Vagina (tissue), 2 donors: Measurements from ENCODE around the gene TMOD2. TPM values are rescaled to one million over a fixed set of nuclear protein-coding genes. Genes with fewer than 3 reads are reported as not detected.

ENCODE experiments used
- DNase-seq, 2 donors: peaks; one replicate each; pipeline ENCODE4 v3.0.0-alpha.2; 2017; ENCODE audit errors: extremely low spot score in 2 of 2
- H3K27ac ChIP-seq: fragments of 200-600 bp; sonication (generic); one replicate; pipeline ENCODE4 v1.5.1; 2019
- H3K27me3 ChIP-seq: fragments of 200-600 bp; sonication (generic); one replicate; pipeline ENCODE4 v1.5.1; 2019
- H3K36me3 ChIP-seq, 2 donors: fragments of 200-600 bp; sonication (generic); one replicate each; pipeline ENCODE4 v1.5.1; 2017 to 2019
- H3K4me1 ChIP-seq: fragments of 200-600 bp; sonication (generic); one replicate; pipeline ENCODE4 v1.5.1; 2019
- H3K4me3 ChIP-seq, 2 donors: fragments of 200-600 bp; sonication (generic); 1 replicate in 1 of 2; 2 replicates in 1 of 2; pipeline ENCODE4 v1.5.1; 2016 to 2019
- H3K9me3 ChIP-seq: fragments of 200-600 bp; sonication (generic); one replicate; pipeline ENCODE4 v1.5.1; 2019
- CTCF ChIP-seq, 3 experiments: fragments of 450-650 bp in 2 of 3; fragments of 200-600 bp in 1 of 3; sonication (generic) in 1 of 3; IDR thresholded peaks; one replicate each; pipeline ENCODE4 v1.5.1; 2017 to 2019; ENCODE audit warnings: antibody characterized with exemption in 3 of 3, mild to moderate bottlenecking in 2 of 3, moderate library complexity in 2 of 3
- POLR2A ChIP-seq, 2 donors: fragments of 450-650 bp; IDR thresholded peaks; one replicate each; pipeline ENCODE4 v1.6.1; 2017; ENCODE audit warnings: antibody characterized with exemption in 2 of 2, mild to moderate bottlenecking in 2 of 2, moderate library complexity in 2 of 2
- POLR2AphosphoS5 ChIP-seq, 2 donors: sonication (generic); formaldehyde crosslinking; IDR thresholded peaks; one replicate each; pipeline ENCODE4 v1.9.0; 2017; ENCODE audit warnings: antibody characterized with exemption in 2 of 2, mild to moderate bottlenecking in 2 of 2, low read depth in 1 of 2; ENCODE audit not compliant: insufficient read depth in 1 of 2
- intact Hi-C: fragments of 100-400 bp; cut with DNase I; formaldehyde crosslinking; loops from one replicate; pipeline ENCODE4 v1.15.1; 2023
- total RNA-seq: library from RNA; depleted of rRNA; stranded (reverse); fragments of >200 nt; gene quantifications from one replicate; pipeline ENCODE4 v1.2.3, GENCODE V29; 2016

TMOD2 gene
- total RNA-seq, 1 donor from 2014 or later, result 18.4 TPM

DNA sequence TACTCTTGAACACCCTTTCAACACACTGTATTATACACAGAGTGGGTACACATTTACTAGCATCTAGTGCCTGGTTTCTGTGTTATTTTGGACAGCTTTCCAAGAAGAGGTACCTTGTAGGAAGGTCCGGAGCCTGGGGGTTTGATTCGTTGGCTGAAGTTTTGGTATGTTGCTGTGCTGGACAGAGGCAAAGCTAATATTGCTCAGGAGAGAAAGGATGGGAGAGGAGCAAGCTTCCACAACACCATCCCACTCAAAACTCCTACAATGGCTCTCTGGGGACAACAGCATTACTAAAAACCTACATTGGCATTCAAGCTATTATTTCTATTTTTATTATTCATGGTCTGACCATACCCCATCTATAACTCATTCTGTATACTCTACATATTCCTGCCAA, 12.8 kb upstream of the TMOD2 start:
- H3K36me3 ChIP-seq, result no peaks in the 10 kb centered on the region
- peak overlapping the region; percentile 88 for H3K27ac ChIP-seq
- no peaks in the 10 kb centered on the region for H3K9me3 ChIP-seq
- no peaks in the 10 kb centered on the region for H3K27me3 ChIP-seq
- peaks cover 22% of the 10 kb centered on the region for H3K4me1 ChIP-seq
- intact Hi-C loops, result no loop called here
- peak in 1 of 2 donors; percentile 31 for DNase-seq
- no peak for TF ChIP-seq POLR2AphosphoS5 (IDR thresholded peaks at IDR 0.05; ENCODE audit: insufficient read depth in 1 of 2, low read depth in 1 of 2)
- TF ChIP-seq POLR2A (IDR thresholded peaks at IDR 0.05), result no peak
- H3K4me3 ChIP-seq, result no peak overlapping the region

- TF ChIP-seq POLR2A (IDR thresholded peaks at IDR 0.05) (no peak), POLR2AphosphoS5 (IDR thresholded peaks at IDR 0.05; ENCODE audit: insufficient read depth in 1 of 2, low read depth in 1 of 2) (no peak), CTCF (IDR thresholded peaks at IDR 0.05) (no peak)
- no peaks in the 10 kb centered on the region for H3K36me3 ChIP-seq
- H3K4me3 ChIP-seq, result no peak overlapping the region
- intact Hi-C loops, result no loop called here
- H3K27me3 ChIP-seq, result no peaks in the 10 kb centered on the region
- peaks cover 22% of the 10 kb centered on the region for H3K4me1 ChIP-seq
- DNase-seq, result no peak
- H3K9me3 ChIP-seq, result no peaks in the 10 kb centered on the region
- H3K27ac ChIP-seq, result no peak overlapping the region
Measured at GRCh38 chr15:51739061-51739712, 12.2 kb upstream of the TMOD2 start.

GRCh38 chr15:51749307-51749706, 2.1 kb upstream of the TMOD2 start:
- no peaks in the 10 kb centered on the region for H3K9me3 ChIP-seq
- intact Hi-C loops, result no loop called here
- TF ChIP-seq POLR2AphosphoS5 (IDR thresholded peaks at IDR 0.05; ENCODE audit: insufficient read depth in 1 of 2, low read depth in 1 of 2) (no peak), CTCF (IDR thresholded peaks at IDR 0.05) (no peak), POLR2A (IDR thresholded peaks at IDR 0.05) (no peak)
- no peaks in the 10 kb centered on the region for H3K36me3 ChIP-seq
- H3K27me3 ChIP-seq, result no peaks in the 10 kb centered on the region
- H3K4me3 ChIP-seq, result no peak overlapping the region
- no peak overlapping the region for H3K27ac ChIP-seq
- no peak for DNase-seq
- H3K4me1 ChIP-seq, result peaks cover 18% of the 10 kb centered on the region

- TF ChIP-seq POLR2AphosphoS5 (IDR thresholded peaks at IDR 0.05; ENCODE audit: insufficient read depth in 1 of 2, low read depth in 1 of 2) (no peak), CTCF (IDR thresholded peaks at IDR 0.05) (no peak), POLR2A (IDR thresholded peaks at IDR 0.05) (no peak)
- Histone ChIP-seq H3K9me3 (no peaks in the 10 kb centered on the region), H3K4me1 (peaks cover 18% of the 10 kb centered on the region), H3K4me3 (no peak overlapping the region), H3K27me3 (no peaks in the 10 kb centered on the region), H3K27ac (no peak overlapping the region), H3K36me3 (no peaks in the 10 kb centered on the region)
- intact Hi-C loops, result no loop called here
- no peak for DNase-seq
Measured at GRCh38 chr15:51750186-51750585, 1.2 kb upstream of the TMOD2 start.

DNA sequence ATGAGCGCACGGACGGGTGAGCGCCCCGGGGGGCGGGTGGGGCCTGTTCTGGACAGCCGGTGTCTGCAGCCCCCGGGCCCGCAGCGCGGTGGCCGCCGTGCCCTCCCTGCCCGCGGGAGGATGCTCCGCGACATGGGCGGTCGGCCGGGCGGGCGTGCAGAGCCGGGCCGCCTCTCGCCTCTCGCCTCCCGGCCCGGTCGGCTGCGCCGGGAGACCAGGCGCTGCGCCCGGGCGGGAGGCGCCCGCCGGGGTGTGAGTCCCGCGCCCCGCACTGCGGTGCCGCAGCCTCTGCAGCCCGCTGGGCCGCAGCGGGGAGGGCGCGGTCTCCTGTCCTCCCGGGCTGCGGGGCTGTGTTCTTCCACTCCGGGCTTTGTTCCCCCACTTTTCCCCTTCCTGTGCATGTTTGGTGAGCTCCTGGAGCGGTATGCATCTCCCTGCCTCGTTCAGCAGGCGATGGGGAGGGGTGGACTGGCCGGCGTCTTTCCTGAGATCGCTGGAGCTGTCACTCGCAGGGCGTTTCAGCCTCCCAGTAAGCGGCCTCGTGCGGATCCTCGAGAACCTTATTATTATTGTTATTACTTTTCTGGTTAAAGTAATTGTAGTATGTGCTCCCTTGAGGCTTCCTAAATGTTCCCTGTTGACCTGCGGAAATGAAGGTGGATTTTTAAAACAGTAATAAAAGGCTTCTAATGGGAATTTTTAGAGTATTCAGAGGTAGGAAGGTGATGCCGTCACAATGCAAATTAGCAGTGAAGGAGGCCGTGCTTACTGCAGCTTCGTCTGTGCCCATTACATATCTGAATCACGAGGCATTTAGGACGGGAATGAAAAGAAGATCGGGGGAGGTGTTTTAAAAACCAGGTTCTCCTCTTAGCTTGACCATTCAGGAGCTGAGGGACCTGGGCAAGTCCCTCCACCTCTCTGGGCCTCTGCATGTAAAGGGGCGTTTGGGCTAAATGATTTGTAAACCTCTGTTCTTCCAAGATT, 593 bp downstream of the TMOD2 start:
- Histone ChIP-seq H3K9me3 (no peaks in the 10 kb centered on the region), H3K27me3 (no peaks in the 10 kb centered on the region), H3K4me3 (peak overlapping the region; percentile 67 to 90), H3K4me1 (peaks cover 18% of the 10 kb centered on the region), H3K36me3 (no peaks in the 10 kb centered on the region), H3K27ac (peak overlapping the region; percentile 84)
- TF ChIP-seq CTCF (IDR thresholded peaks at IDR 0.05), result no peak
- TF ChIP-seq POLR2A (IDR thresholded peaks at IDR 0.05), result no peak
- no peak for TF ChIP-seq POLR2AphosphoS5 (IDR thresholded peaks at IDR 0.05; ENCODE audit: insufficient read depth in 1 of 2, low read depth in 1 of 2)
- DNase-seq, result peak in 1 of 2 donors; percentile 88
- intact Hi-C loops, result no loop called here
